ENCODE data around the gene PSAP.

GRCh38 chr10:71830726-71831125 is 20.3 kb downstream of the PSAP start:
- TF ChIP-seq EZH2 (IDR thresholded peaks at IDR 0.05; ENCODE audit: borderline replicate concordance) (no peak), EZH2phosphoT487 (IDR thresholded peaks at IDR 0.05; ENCODE audit: low read depth, severe bottlenecking, unreplicated experiment) (no peak)
- TF ChIP-seq, protein P1, sequence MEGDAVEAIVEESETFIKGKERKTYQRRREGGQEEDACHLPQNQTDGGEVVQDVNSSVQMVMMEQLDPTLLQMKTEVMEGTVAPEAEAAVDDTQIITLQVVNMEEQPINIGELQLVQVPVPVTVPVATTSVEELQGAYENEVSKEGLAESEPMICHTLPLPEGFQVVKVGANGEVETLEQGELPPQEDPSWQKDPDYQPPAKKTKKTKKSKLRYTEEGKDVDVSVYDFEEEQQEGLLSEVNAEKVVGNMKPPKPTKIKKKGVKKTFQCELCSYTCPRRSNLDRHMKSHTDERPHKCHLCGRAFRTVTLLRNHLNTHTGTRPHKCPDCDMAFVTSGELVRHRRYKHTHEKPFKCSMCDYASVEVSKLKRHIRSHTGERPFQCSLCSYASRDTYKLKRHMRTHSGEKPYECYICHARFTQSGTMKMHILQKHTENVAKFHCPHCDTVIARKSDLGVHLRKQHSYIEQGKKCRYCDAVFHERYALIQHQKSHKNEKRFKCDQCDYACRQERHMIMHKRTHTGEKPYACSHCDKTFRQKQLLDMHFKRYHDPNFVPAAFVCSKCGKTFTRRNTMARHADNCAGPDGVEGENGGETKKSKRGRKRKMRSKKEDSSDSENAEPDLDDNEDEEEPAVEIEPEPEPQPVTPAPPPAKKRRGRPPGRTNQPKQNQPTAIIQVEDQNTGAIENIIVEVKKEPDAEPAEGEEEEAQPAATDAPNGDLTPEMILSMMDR (IDR thresholded peaks at IDR 0.05; ENCODE audit: poor library complexity) = no peak

All from hepatocyte (in vitro differentiated cells).